Activated CD4-positive, alpha-beta memory T cell treated with anti-CD3 and anti-CD28 coated beads, Interleukin-2, amount 10 ng/mL, durations not matched to agents 7 days and 5 days (primary cell): ENCODE results near the gene CATSPERZ. TPM values are rescaled to one million over a fixed set of nuclear protein-coding genes. Genes with fewer than 3 reads are reported as not detected.

ENCODE experiments used
- CTCF ChIA-PET: fragments of 350-600 bp; sonication (Branson Sonifier 250); formaldehyde crosslinking; loops from one replicate; lab custom pipeline; 2021; ENCODE audit warnings: antibody characterized with exemption, inconsistent platforms; lab: Charles Lee
- POLR2A ChIA-PET: fragments of 350-600 bp; sonication (Branson Sonifier 250); formaldehyde crosslinking; loops from one replicate; lab custom pipeline; 2021; ENCODE audit warnings: antibody characterized with exemption; lab: Charles Lee
- DNase-seq: peaks from one replicate; pipeline ENCODE4 v3.0.0-alpha.2; 2020
- H3K27ac Mint-ChIP-seq: one replicate; pipeline ENCODE4 v1.8.0; 2021; ENCODE audit warnings: mild to moderate bottlenecking, mixed read lengths
- H3K27me3 Mint-ChIP-seq: one replicate; pipeline ENCODE4 v1.8.0; 2021; ENCODE audit warnings: mixed read lengths
- H3K36me3 Mint-ChIP-seq: one replicate; pipeline ENCODE4 v1.8.0; 2021; ENCODE audit warnings: low read depth, mixed read lengths
- H3K4me1 Mint-ChIP-seq: one replicate; pipeline ENCODE4 v1.8.0; 2021; ENCODE audit warnings: mixed read lengths
- H3K4me3 Mint-ChIP-seq: one replicate; pipeline ENCODE4 v1.8.0; 2021; ENCODE audit warnings: mild to moderate bottlenecking, mixed read lengths
- H3K9me3 Mint-ChIP-seq: one replicate; pipeline ENCODE4 v1.8.0; 2021; ENCODE audit warnings: mixed read lengths
- total RNA-seq, 2 experiments: library from RNA; stranded (reverse); gene quantifications; one replicate each; pipeline ENCODE4 v1.2.3, GENCODE V29; 2021

Gene CATSPERZ
- total RNA-seq, 2 experiments from 2014 or later, result not detected

- H3K4me3 Mint-ChIP-seq, result no peak overlapping the region
- ChIA-PET CTCF (interaction anchor here (7.0 kb wide), 1 partner anchor 37 kb away, joined by 80 read pairs; the partner anchor contains the start of genes CATSPERZ and ESRRA), POLR2A (interaction anchor here (1.7 to 6.5 kb wide), 2 partner anchors 12 to 19 kb away, joined by 6 to 131 read pairs; partner anchors contain the start of genes PLCB3 and PPP1R14B)
- peak overlapping the region; percentile 42 for H3K27ac Mint-ChIP-seq
- no peaks in the 10 kb centered on the region for H3K27me3 Mint-ChIP-seq
- peaks cover 20% of the 10 kb centered on the region for H3K4me1 Mint-ChIP-seq
- no peaks in the 10 kb centered on the region for H3K9me3 Mint-ChIP-seq
- DNase-seq, result no peak
- H3K36me3 Mint-ChIP-seq, result peaks cover 19% of the 10 kb centered on the region
Measured at GRCh38 chr11:64266339-64266738, 33.8 kb upstream of the CATSPERZ start.

GRCh38 chr11:64267207-64267945 is 32.8 kb upstream of the CATSPERZ start:
- no peaks in the 10 kb centered on the region for H3K27me3 Mint-ChIP-seq
- DNase-seq, result no peak
- peak overlapping the region; percentile 89 for H3K27ac Mint-ChIP-seq
- no peaks in the 10 kb centered on the region for H3K9me3 Mint-ChIP-seq
- peaks cover 20% of the 10 kb centered on the region for H3K36me3 Mint-ChIP-seq
- ChIA-PET CTCF (interaction anchor here (0.7 to 7.0 kb wide), 3 partner anchors 17 to 50 kb away, joined by 3 to 80 read pairs (median 24); partner anchors contain the start of genes CATSPERZ, ESRRA and TRMT112), POLR2A (interaction anchor here (0.9 to 6.5 kb wide), 8 partner anchors 9 to 81 kb away, joined by 5 to 161 read pairs (median 48); partner anchors contain the start of genes BAD, ESRRA, FERMT3 and GPR137)
- peaks cover 27% of the 10 kb centered on the region for H3K4me1 Mint-ChIP-seq
- no peak overlapping the region for H3K4me3 Mint-ChIP-seq

DNA sequence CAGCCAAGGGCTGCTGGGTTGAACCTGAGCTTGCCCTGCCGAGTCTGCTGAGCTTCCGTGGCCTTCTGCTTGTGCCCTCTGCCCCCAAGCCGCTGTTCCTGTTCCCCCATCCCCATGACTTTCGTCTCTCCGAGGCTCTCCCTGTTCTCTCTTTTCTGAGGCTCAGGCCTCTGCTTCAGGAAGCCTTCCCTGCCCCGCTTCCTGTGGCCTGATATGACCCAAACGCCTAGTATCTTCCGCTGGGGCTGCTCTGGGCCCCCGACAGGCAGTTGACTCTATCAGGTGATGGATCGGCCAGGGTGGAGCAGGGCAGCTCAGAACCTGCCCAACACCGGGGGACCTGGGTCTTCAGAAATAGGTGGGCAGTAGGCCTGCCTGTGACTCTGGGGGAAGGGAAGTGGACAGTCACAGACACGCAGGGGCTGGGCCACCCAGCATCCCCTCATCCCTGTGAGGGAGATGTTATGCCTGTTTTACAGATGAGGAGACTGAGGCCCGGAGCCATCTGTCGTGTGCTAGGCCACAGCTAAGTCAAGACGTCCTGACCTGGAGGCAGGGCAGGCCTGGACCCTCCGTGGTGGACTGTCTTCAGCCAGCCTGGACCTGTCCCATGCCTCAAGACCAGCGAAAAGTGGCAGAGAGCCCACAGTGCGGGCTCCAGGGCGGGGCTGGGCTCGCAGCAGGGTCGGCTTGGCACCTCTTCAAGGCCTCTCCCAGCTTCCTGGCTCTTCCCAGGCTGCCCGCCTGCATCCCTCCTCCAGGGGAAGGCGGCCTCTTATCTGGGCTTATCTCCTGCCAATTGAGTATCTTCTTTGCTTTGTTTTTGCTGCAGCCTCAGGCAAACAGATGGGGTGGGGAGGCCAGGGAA is 31.9 kb upstream of the CATSPERZ start:
- peaks cover 18% of the 10 kb centered on the region for H3K36me3 Mint-ChIP-seq
- H3K4me3 Mint-ChIP-seq, result peak overlapping the region; percentile 85
- no peak for DNase-seq
- CTCF ChIA-PET, result interaction anchor here (1.2 to 7.0 kb wide), 9 partner anchors 9 to 81 kb away, joined by 3 to 80 read pairs (median 9); partner anchors contain the start of genes CATSPERZ, ESRRA, FKBP2 and PLCB3
- POLR2A ChIA-PET, result interaction anchor here (0.6 to 6.5 kb wide), 19 partner anchors 8 to 82 kb away, joined by 3 to 161 read pairs (median 5); partner anchors contain the start of genes BAD, CATSPERZ, ESRRA and FERMT3
- H3K27ac Mint-ChIP-seq, result peak overlapping the region; percentile 89
- no peaks in the 10 kb centered on the region for H3K9me3 Mint-ChIP-seq
- H3K27me3 Mint-ChIP-seq, result no peaks in the 10 kb centered on the region
- peaks cover 28% of the 10 kb centered on the region for H3K4me1 Mint-ChIP-seq

DNA sequence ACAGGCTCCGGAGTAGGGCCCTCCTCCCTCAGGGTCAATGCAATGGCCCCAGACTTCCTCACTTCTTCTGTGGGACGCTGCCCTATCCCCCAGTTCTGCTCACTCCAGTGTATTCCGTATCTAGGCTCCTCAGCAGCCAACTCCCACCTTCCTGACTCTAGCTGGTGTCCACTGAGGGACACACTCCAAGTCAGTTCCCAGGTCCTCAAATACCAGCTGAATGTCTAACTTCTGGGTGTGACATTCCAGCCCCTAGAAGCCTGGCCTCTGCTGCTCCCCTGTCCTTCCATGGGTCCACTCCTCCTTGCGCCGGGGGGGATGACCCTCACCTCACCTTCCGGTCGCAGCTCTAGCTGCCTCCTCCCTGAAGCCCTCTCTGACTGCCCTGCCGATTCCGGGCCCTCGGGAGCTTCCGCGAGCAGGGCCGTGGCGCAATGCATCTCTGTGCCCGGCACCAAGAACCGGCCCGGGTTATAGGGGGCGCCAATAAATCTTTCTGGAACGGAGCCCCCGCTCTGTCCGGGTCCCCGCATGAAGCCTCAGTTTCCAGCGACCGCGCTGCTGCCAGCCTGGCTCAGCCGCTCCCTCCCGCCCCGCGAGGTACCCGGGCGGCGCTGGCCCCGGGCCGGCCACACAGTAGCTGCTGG is 31.1 kb upstream of the CATSPERZ start:
- peak; percentile 60 for DNase-seq
- Mint-ChIP-seq H3K4me3 (peak overlapping the region; percentile 85), H3K4me1 (peaks cover 30% of the 10 kb centered on the region), H3K27me3 (no peaks in the 10 kb centered on the region), H3K36me3 (peaks cover 18% of the 10 kb centered on the region), H3K27ac (peak overlapping the region; percentile 89), H3K9me3 (no peaks in the 10 kb centered on the region)
- CTCF ChIA-PET, result interaction anchor here (1.2 to 7.0 kb wide), 10 partner anchors 8 to 82 kb away, joined by 3 to 80 read pairs (median 8); partner anchors contain the start of genes CATSPERZ, ESRRA, FKBP2 and PLCB3
- POLR2A ChIA-PET, result interaction anchor here (0.6 to 6.5 kb wide), 18 partner anchors 9 to 83 kb away, joined by 3 to 161 read pairs (median 5); partner anchors contain the start of genes BAD, CATSPERZ, ESRRA and FERMT3

DNA sequence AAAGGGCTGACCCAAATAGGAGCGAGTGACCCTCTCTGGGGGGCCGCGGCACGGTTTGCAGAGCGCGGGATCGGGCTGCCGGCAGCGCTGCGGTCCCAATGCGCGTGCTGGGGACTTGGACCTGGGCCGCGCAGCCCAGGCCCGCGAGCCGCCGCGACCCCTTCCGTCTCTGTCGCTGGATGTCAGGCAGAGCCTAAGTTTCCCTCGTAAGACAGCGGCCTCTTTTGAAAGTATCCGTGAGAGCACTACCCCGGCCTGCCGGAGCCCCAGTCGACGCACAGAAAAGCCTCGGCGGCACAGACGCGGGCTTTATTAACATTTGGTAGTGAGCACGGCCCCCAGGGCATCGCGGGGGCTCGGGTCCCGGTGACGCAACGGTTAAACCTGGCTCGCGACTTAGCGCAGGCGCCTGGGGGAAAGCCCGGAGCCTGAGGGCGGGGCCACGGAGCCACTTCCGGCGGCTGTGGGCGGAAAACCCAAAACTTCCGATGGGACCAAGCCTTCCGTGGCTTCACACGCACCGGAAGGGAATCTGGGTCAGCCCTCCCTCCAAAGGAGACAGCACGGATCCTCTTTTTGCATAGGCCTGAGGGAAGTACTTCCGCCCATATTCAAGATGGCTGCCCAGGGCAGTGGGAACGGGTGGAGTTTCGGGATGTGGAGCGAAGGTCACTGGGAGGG is 30.5 kb upstream of the CATSPERZ start:
- Mint-ChIP-seq H3K27ac (peak overlapping the region; percentile 89), H3K4me1 (peaks cover 30% of the 10 kb centered on the region), H3K27me3 (no peaks in the 10 kb centered on the region), H3K36me3 (peaks cover 18% of the 10 kb centered on the region), H3K4me3 (peak overlapping the region; percentile 85), H3K9me3 (no peaks in the 10 kb centered on the region)
- DNase-seq, result peak; percentile 98
- ChIA-PET CTCF (interaction anchor here (0.9 to 7.0 kb wide), 14 partner anchors 8 to 84 kb away, joined by 3 to 80 read pairs (median 5); partner anchors contain the start of genes BAD, CATSPERZ, ESRRA and FKBP2), POLR2A (interaction anchor here (0.7 to 6.5 kb wide), 22 partner anchors 9 to 865 kb away, joined by 3 to 161 read pairs (median 4); partner anchors contain the start of genes BAD, CATSPERZ, DNAJC4 and ESRRA)

DNA sequence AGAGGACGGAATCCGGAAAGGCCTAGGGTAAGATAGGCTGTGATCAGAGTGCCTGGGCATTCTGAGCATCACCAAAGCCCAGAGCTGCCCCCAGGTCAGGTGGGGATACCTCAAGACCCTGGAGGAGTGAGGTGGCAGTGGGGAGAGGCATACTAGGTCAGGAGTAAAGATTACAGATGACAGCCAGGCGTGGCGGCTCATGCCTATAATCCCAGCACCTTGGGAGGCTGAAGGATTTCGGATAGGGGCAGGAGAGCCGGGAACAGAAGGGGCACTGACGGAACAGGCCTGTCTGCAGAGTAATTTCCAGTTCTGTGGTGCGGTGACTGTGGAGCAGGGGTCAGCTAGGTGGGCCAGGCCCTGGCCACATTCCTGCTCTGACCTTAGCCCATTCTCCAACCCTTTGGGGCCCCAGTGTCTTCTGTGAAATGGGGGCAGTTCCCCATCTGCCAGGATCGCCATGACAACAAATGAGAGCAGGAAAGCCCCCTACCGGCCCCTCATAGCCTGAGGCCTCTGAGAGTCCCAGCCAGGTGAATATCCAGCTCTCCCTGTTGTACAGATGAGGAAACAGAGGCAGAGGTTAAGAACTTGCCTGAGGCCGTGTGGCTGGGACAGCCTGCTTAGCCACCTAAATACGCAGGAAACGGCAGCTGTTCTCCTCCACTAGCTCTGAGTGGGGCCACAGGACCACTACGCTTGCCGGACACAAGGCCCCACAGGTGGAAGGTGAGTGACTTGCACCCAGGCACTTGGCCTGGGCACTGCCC is 24.9 kb upstream of the CATSPERZ start:
- Mint-ChIP-seq H3K9me3 (no peaks in the 10 kb centered on the region), H3K27ac (no peak overlapping the region), H3K4me1 (peaks cover 17% of the 10 kb centered on the region), H3K36me3 (peaks cover 15% of the 10 kb centered on the region), H3K27me3 (no peaks in the 10 kb centered on the region), H3K4me3 (no peak overlapping the region)
- ChIA-PET POLR2A (interaction anchor here (1.4 to 2.3 kb wide), 2 partner anchors 10 to 14 kb away, joined by 6 to 8 read pairs; partner anchors contain the start of genes BAD and GPR137), CTCF (interaction anchor here (0.7 to 1.2 kb wide), 2 partner anchors 17 to 56 kb away, joined by 3 to 4 read pairs; no protein-coding TSS in a partner anchor)
- DNase-seq, result no peak

- H3K4me1 Mint-ChIP-seq, result peaks cover 15% of the 10 kb centered on the region
- ChIA-PET POLR2A (interaction anchor here (1.4 to 2.3 kb wide), 2 partner anchors 9 to 14 kb away, joined by 6 to 8 read pairs; partner anchors contain the start of genes BAD and GPR137), CTCF (no interaction called here)
- H3K36me3 Mint-ChIP-seq, result peaks cover 14% of the 10 kb centered on the region
- no peaks in the 10 kb centered on the region for H3K9me3 Mint-ChIP-seq
- no peak overlapping the region for H3K4me3 Mint-ChIP-seq
- no peaks in the 10 kb centered on the region for H3K27me3 Mint-ChIP-seq
- H3K27ac Mint-ChIP-seq, result no peak overlapping the region
- DNase-seq, result no peak
Measured at GRCh38 chr11:64275841-64276240, 24.3 kb upstream of the CATSPERZ start.

DNA sequence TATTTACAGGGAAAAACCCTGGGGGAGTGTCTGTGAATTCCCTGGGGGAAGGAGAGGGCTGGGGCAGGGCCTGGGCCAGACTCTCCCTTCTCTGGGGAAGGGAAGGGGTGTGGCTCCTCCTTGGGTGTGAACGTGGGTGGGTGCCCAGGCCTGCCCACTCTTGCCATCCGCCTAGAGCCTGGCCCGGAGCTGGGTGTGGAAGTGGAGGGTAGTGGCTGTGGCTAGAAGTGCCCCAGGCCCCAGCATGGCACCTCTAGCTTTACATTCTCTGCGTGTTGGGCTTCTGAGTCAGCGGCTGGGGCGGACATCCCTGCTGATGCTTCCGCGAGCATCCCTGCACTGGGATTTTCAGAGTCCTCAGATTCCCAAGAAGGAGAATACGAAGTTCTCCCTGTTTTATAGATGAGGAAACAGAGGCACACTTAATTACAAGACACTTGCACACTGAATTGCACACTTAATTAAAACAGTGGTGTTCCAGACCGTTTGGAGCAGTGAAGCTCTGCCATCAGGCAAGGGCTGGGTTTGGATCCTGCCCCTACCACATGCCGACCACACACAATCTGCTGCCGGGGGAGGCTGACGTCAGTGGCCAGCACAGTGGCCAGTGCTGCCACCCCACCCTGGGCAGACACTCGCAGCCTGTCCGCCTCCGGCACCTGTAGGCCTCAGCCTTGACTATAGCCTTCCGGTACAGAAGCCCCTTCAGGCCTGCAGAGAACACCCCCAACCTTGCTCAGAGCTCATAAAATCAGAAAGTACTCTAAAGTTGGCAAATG is 23.3 kb upstream of the CATSPERZ start:
- ChIA-PET POLR2A (interaction anchor here (1.4 to 2.3 kb wide), 2 partner anchors 8 to 13 kb away, joined by 6 to 8 read pairs; partner anchors contain the start of genes BAD and GPR137), CTCF (interaction anchor here (0.8 to 1.0 kb wide), 3 partner anchors 8 to 28 kb away, joined by 3 to 4 read pairs (median 3); no protein-coding TSS in a partner anchor)
- Mint-ChIP-seq H3K9me3 (no peaks in the 10 kb centered on the region), H3K4me1 (peaks cover 19% of the 10 kb centered on the region), H3K27ac (no peak overlapping the region), H3K4me3 (no peak overlapping the region), H3K36me3 (peaks cover 20% of the 10 kb centered on the region), H3K27me3 (no peaks in the 10 kb centered on the region)
- no peak for DNase-seq

DNA sequence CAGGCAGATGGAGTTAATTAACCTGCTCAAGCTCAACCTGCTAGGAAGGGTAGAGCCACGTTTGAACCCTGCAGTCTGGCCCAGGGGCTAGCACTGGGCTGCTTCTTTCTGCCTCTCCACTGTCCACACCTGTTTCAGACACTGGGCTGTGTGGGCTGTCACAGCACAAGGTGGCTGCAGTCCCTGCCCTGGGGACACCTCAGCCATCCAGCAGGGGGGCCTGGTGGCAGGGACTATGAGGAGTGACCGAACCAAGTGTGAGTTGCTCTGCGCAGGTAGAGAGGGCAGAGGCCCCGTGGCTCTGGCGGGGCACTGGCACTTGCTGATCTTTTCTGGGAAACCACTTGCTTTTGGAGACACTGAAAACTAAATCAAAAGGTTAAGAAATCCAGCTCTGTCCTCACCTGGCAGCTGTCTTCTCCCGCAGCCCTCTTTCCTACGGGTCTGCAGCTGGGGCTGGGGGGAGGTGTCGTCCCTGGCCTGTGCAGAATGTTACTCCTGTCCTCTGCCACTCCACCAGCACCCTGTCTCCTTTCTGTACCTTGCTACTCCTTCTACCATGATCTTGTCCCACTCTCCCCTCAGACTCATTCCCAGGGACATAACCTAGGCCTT is 21.5 kb upstream of the CATSPERZ start:
- DNase-seq, result no peak
- H3K9me3 Mint-ChIP-seq, result no peaks in the 10 kb centered on the region
- H3K27me3 Mint-ChIP-seq, result no peaks in the 10 kb centered on the region
- peaks cover 21% of the 10 kb centered on the region for H3K36me3 Mint-ChIP-seq
- ChIA-PET CTCF (interaction anchor here (2.0 kb wide), 1 partner anchor 22 kb away, joined by 8 read pairs; no protein-coding TSS in a partner anchor), POLR2A (interaction anchor here (11.0 kb wide), 1 partner anchor 9 kb away, joined by 161 read pairs; no protein-coding TSS in a partner anchor)
- peaks cover 23% of the 10 kb centered on the region for H3K4me1 Mint-ChIP-seq
- H3K4me3 Mint-ChIP-seq, result no peak overlapping the region
- H3K27ac Mint-ChIP-seq, result no peak overlapping the region
